Activated CD4-positive, alpha-beta T cell treated with anti-CD3 and anti-CD28 coated beads, Interleukin-2, amount 50 U/mL, for 48 hours (primary cell): Measurements from ENCODE around the gene PIBF1.

Source experiments
- DNase-seq, 2 experiments: peaks; one replicate each; pipeline ENCODE4 v3.0.0-alpha.2; 2020

Gene PIBF1

GRCh38 chr13:73062468-73062867 is 280.5 kb downstream of the PIBF1 start:
- DNase-seq = no peak

- no peak for DNase-seq
These were observed 281.2 kb downstream of the PIBF1 start for GRCh38 chr13:73063166-73063565.

GRCh38 chr13:73065036-73065435 is 283.1 kb downstream of the PIBF1 start:
- DNase-seq = no peak

GRCh38 chr13:73065665-73066340 is 283.9 kb downstream of the PIBF1 start:
- DNase-seq = no peak
